HG02938 (cell line): ENCODE measurements around the gene NOVA2.
"Not testable (repeated sequence)": the region's sequence is repeated elsewhere in the genome, so short reads cannot be mapped to it uniquely, and the experiment has no call there.

Experiments
- ATAC-seq: cut with Tn5 transposase; IDR thresholded peaks from one replicate; pipeline ENCODE4 v1.9.1; 2021; ENCODE audit warnings: mild to moderate bottlenecking, moderate library complexity; ENCODE audit not compliant: unreplicated experiment

Gene NOVA2

DNA sequence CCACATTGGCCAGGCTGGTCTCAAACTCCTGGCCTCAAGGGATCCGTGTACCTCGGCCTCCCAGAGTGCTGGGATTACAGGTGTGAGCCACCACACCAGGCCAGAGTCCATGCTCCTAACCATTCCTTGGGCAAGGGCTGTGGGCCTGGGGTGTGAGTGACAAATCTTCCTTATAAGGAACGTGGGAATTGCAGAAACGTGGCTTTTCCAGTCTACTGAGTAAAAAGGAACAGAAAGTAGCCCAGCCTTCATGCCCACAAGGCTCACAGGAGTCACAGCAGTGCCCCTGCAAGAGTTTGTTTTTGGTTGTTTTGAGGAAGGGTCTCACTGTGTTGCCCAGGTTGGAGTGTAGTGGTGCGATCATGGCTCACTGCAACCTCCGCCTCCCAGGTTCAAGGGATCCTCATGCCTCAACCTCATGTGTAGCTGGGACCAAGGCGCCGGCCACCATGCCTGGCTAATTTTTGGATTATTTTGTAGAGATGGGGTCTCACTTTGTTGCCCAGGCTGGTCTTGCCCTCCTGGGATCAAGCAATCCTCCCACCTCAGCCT, 76.3 kb downstream of the NOVA2 start:
- ATAC-seq = no peak

DNA sequence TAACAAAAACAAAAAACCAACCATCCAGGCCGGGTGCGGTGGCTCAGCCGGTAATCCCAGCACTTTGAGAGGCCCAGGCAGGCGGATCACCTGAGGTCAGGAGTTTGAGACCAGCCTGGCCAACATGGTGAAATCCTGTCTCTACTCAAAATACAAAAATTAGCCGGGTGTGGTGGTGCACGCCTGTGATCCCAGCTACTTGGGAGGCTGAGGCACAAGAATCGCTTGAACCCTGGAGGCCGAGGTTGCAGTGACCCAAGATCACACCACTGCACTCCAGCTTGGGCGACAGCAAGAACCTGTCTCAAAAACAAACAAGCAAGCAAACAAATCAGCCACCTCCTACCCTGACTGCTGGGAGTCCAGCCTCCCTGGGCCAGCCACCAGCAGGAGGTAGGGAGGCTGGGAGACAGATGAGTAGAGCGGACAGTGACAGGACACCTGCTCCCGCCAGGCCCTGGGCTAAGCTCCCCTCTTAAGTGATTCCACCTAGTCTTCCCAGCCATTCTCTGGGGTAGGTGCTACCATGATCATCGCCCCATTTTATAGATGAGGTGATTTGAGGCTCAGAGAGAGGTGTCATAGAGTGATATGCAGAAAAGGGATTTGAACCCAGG, 77.6 kb downstream of the NOVA2 start:
- ATAC-seq = not testable (repeated sequence)

DNA sequence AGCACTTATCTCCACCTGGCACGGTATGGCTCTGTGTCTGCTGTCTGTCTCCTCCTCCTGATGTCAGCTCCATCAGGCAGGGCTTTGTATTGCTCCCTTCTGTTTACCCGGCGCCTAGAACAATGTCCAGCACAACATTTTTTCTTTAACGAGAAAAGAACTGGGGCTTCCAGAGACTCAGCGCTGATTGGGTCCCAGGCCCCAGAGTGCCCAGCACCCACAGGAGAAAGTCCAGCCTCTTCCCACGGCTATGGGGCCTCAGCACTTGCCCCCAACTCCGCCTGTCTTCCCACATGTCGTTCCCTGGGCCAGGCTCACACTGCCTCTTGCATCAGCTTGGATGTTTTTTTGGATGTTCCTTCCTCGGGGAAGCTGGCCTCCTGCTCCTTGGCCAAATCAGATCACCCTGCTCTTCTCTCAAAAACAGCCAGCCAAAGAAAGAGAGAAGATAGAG, 78.1 kb downstream of the NOVA2 start:
- no peak for ATAC-seq

DNA sequence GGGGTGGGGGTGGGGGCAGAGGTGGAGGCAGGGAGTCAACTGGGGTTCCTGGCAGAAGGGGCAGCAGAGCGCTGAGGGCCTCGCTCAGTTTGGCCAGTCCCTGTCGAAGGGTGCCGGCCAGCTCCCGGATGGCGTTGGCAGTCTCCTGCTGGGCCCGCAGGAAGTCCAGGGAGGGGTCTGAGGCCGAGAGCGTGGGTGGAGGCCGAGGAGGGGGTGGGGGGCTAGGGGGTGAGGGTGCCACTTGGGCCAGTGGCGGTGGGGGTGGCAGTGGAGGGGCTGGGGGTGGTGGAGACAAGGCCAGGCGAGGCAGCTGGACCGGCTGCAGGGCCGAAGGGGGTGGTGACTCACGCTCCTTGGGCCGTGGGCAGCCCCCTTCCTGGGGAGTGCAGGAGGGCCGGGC, 82.8 kb downstream of the NOVA2 start:
- no peak for ATAC-seq

DNA sequence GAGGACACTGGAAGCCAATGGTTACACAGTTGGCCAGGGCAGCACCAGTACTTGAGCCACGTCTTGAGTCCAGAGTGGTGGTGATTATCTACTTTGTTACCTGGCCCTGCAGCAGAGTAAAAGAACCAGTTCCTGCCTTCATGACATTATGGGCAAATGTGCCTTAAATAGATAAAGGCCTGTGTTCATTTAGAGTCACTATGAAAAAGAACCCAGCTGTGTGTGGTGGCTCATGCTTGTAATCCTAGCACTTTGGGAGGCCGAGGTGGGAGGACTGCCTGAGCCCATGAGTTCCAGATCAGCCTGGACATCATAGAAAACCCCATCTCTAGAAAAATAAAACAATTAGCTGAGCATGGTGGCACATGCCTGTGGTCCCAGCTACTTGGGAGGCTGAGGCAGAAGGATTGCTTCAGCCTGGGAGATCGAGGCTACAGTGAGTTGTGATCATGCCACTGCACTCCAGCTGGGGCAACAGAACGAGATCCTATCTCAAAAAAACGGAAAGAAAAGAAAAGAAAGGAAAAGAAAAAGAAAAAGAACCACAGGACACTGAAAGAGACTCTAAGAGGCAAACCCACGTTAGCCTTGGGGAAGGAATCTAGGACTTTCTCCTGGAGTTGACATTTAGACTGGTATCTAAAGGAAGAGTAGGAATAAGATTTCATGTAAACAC, 84.3 kb downstream of the NOVA2 start:
- no peak for ATAC-seq

DNA sequence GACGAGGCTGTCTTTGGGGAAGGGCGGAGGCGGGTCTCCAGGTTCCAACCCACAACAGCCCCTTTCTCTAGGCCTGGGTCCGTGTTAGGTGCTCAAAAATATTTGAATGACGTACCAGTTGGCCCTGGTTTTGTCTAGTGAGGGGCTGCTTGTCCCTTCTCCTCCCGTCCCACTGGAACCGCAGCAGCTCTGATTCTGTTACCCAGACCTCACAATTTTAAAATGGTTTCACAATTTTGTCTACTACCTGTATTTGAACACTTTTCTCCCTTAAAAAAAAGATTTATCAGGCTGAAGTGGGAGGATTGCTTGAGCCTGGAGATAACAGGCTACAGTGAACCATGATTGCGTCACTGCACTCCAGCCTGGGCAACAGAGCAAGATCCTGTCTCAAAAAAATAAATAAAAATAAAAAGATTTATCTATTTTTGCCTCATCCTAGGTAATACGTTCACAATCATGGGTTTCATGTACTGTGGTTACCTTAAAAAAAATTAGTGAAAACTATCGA, 86.4 kb downstream of the NOVA2 start:
- no peak for ATAC-seq

DNA sequence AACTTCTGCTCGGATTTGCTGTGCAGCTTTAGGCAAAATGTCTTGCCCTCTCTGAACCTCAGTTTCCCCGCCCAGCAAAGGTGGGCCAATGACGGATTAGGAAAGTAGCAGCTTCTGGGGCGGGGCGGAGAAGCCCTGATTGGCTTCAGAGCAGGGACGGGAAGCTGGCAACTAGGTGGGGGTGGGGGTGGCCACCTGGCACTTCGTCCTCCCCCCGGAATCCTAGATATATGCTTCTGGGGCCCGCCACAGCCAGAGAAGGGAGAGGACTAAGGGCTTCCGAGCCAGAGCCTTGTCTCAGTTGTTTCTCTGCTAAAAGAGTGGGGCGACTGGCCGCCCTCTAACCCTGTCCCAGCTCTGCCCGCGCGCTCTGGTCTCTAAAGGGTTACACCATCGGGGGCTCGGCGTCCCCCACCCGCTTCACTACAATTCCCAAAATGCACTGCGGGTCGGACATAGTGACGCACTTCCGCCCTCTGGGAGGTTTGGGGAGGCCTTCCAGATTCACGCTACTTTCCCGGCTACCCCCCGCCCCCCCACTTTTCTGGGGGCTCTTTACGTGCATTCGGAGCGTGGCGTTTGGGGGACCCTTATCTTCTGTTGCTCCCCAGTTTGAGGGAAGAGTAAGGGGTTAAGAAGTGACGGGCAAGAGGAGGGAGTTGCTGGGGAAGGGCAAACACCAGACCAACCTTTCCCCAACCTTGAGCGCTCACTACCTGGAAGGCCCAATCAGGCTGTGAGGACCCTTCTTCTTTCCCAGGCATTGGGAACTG, 87.1 kb downstream of the NOVA2 start:
- peak; percentile 50 for ATAC-seq

DNA sequence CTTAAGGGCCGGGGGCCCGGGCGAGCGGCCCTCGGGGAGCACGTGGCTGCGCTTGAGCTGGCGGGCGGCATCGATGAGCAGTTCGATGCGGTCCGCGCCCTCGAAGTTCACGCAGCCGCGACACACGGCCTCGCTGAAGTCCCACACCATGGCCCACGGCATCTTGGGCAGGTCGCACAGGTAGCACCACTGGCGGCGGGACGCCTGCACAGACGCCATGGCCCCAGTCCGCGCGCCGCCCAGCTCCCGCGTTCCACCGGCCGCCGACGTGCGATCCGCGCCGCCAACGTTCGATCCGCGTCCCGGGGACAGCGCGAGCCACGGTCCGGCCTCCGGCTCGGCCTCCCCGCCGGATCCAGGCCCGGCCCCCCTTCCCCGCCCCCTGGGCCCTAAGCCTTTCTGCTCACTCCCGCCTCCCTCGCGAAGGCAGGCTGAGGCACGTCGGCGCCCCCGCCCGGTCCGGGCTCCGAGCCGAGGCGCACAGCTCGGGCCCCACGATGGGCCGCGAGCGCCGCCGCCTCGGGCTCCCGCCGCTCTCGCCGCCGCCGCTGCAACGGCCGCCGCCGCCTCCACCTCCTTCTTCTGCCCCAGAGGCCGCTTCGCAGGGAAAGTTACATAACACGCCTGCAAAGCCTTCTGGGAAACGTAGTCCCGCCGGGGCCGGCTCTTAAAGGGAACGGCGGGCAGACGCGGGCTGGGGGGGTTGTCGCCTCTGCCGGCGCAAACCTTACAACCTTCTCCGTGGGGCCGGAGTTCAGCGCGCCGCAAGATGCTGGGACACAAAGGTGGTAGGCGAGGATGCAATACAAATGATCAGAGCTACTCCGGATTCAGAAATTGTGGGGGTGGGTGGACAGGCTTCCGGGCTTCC, 87.9 kb downstream of the NOVA2 start, which contains the start of gene IRF2BP1:
TSS of gene IRF2BP1 (minus strand) at position 586 of the 871 bp plus-strand sequence. CDS start at position 219, 367 bp downstream.
- peak; percentile 49 for ATAC-seq

DNA sequence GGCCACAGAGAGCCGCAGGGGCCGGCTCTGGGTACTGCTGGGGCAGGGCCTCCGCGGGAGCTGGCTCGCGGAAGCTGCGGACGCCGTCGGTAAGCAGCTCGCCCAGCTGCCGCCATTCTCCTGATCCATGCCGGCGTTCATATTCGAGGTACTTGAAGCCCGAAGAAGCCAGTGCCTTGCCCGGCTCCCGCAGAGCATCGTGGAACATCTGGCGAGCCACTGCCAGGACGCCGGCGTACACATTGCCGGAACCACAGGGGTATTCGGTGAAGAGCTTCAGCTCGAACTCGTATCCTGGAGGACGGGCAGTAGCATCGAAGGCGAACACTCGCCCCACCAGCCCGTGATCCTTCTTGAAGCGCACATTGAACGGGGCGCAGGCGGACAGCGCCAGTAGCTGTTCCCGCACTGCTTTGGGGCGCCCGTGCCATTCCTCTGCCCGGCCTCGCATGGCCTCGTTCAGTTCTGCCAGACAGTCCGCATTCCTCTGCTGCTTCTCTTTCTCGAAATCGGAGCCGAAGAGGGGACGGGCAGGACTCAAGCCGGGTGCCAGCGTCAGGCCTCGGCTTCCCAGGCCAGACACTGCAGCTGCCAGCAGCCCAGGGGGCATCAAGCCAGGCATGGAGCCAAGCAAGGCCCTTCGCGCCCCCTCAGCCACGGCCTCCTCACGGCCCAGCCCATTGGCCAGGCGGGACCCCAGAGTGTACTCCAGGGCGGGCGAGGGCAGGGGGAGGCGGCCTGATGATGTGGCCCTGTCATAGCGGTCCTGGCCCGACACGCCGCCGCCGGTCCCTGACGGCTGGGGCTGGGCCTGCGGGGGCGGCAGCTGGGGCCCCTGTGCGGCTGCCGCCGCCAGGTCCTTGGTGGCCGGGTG, 88.7 kb downstream of the NOVA2 start:
- no peak for ATAC-seq

DNA sequence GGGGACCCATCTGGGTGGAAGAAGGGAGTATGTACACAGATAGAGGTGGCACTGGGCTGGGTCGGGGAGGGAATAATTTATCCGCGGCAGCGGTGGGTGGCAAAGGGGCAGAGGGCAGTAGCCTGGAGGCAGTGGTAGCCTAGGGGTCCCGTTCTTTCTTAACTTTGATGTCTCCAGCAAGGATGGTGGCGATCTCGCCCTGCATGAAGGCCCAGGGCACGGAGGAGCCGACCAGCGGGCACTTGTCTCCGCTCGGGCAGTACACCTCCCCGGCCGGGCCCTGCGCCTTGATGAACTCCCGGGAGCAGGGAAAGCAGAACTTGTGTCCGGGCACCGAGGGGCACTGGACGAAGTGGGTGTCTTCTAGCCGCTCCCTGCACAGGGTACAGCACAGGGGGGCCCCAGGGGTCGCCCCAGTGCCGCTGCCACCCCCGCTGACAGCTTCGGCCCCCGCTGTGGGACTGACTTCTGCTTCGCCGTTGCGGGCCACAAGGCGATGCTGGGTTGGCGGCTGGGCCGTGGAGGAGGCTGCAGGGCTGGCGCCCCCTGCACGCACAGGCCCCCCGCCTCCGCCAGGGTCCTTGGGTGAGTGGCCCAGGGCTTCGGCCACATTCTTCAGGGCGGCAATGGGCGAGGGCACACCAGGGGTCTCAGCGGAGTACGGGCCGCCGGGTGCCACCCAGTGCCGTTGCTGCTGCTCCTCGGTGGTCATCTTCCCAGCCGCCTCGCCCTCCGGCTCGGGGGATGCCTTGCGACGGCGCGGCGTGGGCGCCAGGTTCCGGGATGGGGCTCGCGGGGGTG, 89.6 kb downstream of the NOVA2 start:
- ATAC-seq = no peak
